ENCODE data around the gene SLC25A47.

DNA sequence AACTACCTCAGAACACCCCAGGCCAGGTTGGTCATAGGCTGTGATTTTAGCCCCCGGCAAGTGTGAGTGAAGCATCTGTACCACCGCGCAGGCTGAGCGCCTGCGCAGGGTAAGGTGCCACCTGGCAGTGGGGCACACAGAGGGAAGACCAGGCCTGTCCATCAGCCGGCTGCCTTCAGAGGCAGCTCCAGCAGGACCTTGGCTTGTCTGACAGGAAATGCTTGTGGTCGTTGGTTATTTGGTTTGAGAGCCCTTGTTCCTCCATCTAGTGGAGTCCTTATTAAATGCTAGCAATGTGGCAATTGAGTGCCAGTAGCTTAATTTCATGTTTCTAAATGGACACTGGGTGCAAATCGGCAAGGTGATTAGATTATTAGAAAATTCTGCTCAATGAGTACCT is 44.4 kb upstream of the SLC25A47 start:
- TF ChIP-seq NCOA2 (IDR thresholded peaks at IDR 0.05; ENCODE audit: partially characterized antibody in 2 of 2), result no peak
- TF ChIP-seq ZNF764 (CRISPR knock-in tag; IDR thresholded peaks at IDR 0.05; ENCODE audit: low read depth), result no peak
- TF ChIP-seq POLR2A (conservative IDR thresholded peaks at IDR 0.05), result no peak

Measured in K562 (cell line).